A549 (cell line): ENCODE results near the gene TAC3. TPM values are rescaled to one million over a fixed set of nuclear protein-coding genes. Genes with fewer than 3 reads are reported as not detected.
A peak's percentile ranks its signal among the peaks of the same experiment; 100 is the strongest.
"Not testable (repeated sequence)": the region's sequence is repeated elsewhere in the genome, so short reads cannot be mapped to it uniquely, and the experiment has no call there.

Experiments used
- ATAC-seq, 2 experiments: fragments of 200-7000 bp in 1 of 2; fragments of >200 bp in 1 of 2; cut with Nextera tagmentation in 1 of 2; cut with Tn5 transposase in 1 of 2; 3 replicates each; pipeline versions ENCODE4 v1.8.0 to v1.9.1; 2018 to 2020; ENCODE audit warnings: mild to moderate bottlenecking in 1 of 2, moderate library complexity in 1 of 2
- CTCF ChIA-PET: fragments of 300-600 bp; sonication (Branson Sonifier 250); formaldehyde crosslinking; extraction: SDS; loops from one replicate; lab custom pipeline; 2021; ENCODE audit warnings: antibody characterized with exemption, inconsistent platforms; lab: Yijun Ruan, JAX
- POLR2A ChIA-PET: fragments of 350-600 bp; formaldehyde crosslinking; extraction: SDS; loops from one replicate; lab custom pipeline; 2021; ENCODE audit warnings: antibody characterized with exemption, inconsistent platforms; lab: Yijun Ruan, JAX
- DNase-seq, 2 experiments: peaks; one replicate each; pipeline versions ENCODE4 v3.0.0 to v3.0.0-alpha.2; 2011 to 2016; ENCODE audit warnings: low read depth in 1 of 2, low spot score in 1 of 2
- FAIRE-seq: peaks from 2 replicates; lab custom pipeline; 2011; peaks lifted over from hg19 to GRCh38; lab: Jason Lieb, UNC
- H3K27ac ChIP-seq, 2 experiments: fragments of >200 bp; sonication (Bioruptor Twin); formaldehyde crosslinking; 3 replicates each; pipeline ENCODE4 v1.5.1; 2016 to 2017
- H3K4me1 ChIP-seq: fragments of >200 bp; sonication (Bioruptor Twin); formaldehyde crosslinking; 3 replicates; pipeline ENCODE4 v1.6.1; 2016
- H3K4me2 ChIP-seq: fragments of >200 bp; sonication (Bioruptor Twin); formaldehyde crosslinking; 3 replicates; pipeline ENCODE4 v1.6.1; 2016
- H3K4me3 ChIP-seq: fragments of >200 bp; sonication (Bioruptor Twin); formaldehyde crosslinking; 3 replicates; pipeline ENCODE4 v1.5.1; 2016
- H3K9me3 ChIP-seq: fragments of >200 bp; sonication (Bioruptor Twin); formaldehyde crosslinking; 3 replicates; pipeline ENCODE4 v1.6.1; 2016
- ZC3H11A ChIP-seq: fragments of 450-650 bp; IDR thresholded peaks from 2 replicates; pipeline ENCODE4 v1.6.1; 2014; ENCODE audit warnings: antibody characterized with exemption, mild to moderate bottlenecking
- WGBS: methylation state at CpG from one replicate; pipeline ENCODE4 v1.1.6; 2017; ENCODE audit errors: missing lambda C conversion rate; 5-methylcytosine and 5-hydroxymethylcytosine counted together
- polyA plus RNA-seq, 4 experiments: library from polyadenylated mRNA; depleted of rRNA in 3 of 4; stranded (reverse); fragments of >200 nt; fragmentation: RNase III in 1 of 4; extraction: RNeasy Plus Mini Kit Qiagen cat#74134 plus additional on column Dnase treatment in 1 of 4; gene quantifications; 2 replicates in 3 of 4; 3 replicates in 1 of 4; pipeline ENCODE4 v1.2.3, GENCODE V29; 2011 to 2017

The TAC3 gene
- polyA plus RNA-seq, 2 of the 4 experiments (the other 2 are of a cell fraction): 0.16 TPM; not detected in 1

DNA sequence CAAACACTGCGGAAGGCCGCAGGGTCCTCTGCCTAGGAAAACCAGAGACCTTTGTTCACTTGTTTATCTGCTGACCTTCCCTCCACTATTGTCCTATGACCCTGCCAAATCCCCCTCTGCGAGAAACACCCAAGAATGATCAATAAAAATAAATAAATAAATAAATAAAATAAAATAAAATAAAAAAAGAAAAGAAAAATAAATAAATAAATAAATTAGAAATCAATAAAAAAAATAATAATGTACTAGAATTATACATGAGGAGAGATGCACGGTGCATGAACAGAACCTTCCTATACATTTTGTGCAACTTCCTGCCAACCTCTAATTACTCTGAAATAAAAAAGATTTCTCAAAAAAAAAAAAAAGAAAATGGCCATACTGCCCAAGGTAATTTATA, 51.2 kb downstream of the TAC3 start:
- H3K4me1 ChIP-seq, DNase-seq, FAIRE-seq, H3K27ac ChIP-seq: not testable (repeated sequence)
- TF ChIP-seq ZC3H11A: 0 out of 2 replicates have a peak, but pooled peaks have one; percentile 13
- TF ChIP-seq, all 56 proteins: peak for 1; not testable (repeated sequence) for 55
- ATAC-seq, CTCF ChIA-PET, H3K4me3 ChIP-seq, H3K4me2 ChIP-seq, H3K9me3 ChIP-seq, POLR2A ChIA-PET: not testable (repeated sequence)
- WGBS: 87% methylated on average over 4 of the region's 4 CpGs

DNA sequence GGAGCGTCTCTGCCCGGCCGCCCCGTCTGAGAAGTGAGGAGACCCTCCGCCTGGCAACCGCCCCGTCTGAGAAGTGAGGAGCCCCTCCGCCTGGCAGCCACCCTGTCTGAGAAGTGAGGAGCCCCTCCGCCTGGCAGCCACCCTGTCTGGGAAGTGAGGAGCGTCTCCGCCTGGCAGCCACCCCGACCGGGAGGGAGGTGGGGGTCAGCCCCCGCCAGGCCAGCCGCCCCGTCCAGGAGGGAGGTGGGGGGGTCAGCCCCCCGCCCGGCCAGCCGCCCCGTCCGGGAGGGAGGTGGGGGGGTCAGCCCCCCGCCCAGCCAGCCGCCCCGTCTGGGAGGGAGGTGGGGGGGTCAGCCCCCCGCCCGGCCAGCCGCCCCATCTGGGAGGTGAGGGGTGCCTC, 52.8 kb downstream of the TAC3 start:
- H3K4me3 ChIP-seq, H3K4me1 ChIP-seq, CTCF ChIA-PET, DNase-seq, ATAC-seq, H3K9me3 ChIP-seq, H3K4me2 ChIP-seq, H3K27ac ChIP-seq, FAIRE-seq, POLR2A ChIA-PET: not testable (repeated sequence)
- no CpG with 5 or more reads among the region's 27 CpGs for WGBS

DNA sequence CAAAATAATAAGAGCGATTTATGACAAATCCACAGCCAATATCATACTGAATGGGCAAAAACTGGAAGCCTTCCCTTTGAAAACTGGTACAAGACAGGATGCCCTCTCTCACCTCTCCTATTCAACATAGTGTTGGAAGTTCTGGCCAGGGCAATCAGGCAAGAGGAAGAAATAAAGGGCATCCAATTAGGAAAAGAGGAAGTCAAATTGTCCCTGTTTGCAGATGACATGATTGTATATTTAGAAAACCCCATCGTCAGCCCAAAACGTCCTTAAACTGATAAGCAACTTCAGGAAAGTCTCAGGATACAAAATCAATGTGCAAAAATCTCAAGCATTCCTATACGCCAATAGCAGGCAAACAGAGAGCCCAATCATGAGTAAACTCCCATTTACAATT, 54.1 kb downstream of the TAC3 start:
- H3K4me2 ChIP-seq, DNase-seq, FAIRE-seq, ATAC-seq, H3K4me1 ChIP-seq, CTCF ChIA-PET, H3K4me3 ChIP-seq, H3K9me3 ChIP-seq, POLR2A ChIA-PET, H3K27ac ChIP-seq: not testable (repeated sequence)
- WGBS: 45% methylated on average over 4 of the region's 4 CpGs

Other genes with a start within 250 kb of the TAC3 start
- gene SDR9C7, start 82.1 kb downstream of the TAC3 start, polyA plus RNA-seq (2011; rRNA removed): 0.13 TPM in 1 of 2 replicates, not detected in the other
- gene SDR9C7, start 82.1 kb downstream of the TAC3 start, polyA plus RNA-seq (2017; fragmentation: RNase III; extraction: RNeasy Plus Mini Kit Qiagen cat#74134 plus additional on column Dnase treatment): 0.05 TPM in 1 of 3 replicates, not detected in the others
- 0.21 and 0.22 TPM in 2 replicates for gene RDH16, start 58.9 kb downstream of the TAC3 start, polyA plus RNA-seq (2011; rRNA removed)
- 0.06 to 0.09 TPM (median 0.08 TPM) in 3 replicates for gene RDH16, start 58.9 kb downstream of the TAC3 start, polyA plus RNA-seq (2017; fragmentation: RNase III; extraction: RNeasy Plus Mini Kit Qiagen cat#74134 plus additional on column Dnase treatment)
- 9.5 and 9.8 TPM in 2 replicates for gene ZBTB39, start 10.0 kb downstream of the TAC3 start, polyA plus RNA-seq (2011; rRNA removed)
- 4.3 to 4.7 TPM (median 4.5 TPM) in 3 replicates for gene ZBTB39, start 10.0 kb downstream of the TAC3 start, polyA plus RNA-seq (2017; fragmentation: RNase III; extraction: RNeasy Plus Mini Kit Qiagen cat#74134 plus additional on column Dnase treatment)
- 1.9 and 3.1 TPM in 2 replicates for gene MYO1A, start 33.6 kb upstream of the TAC3 start, polyA plus RNA-seq (2011; rRNA removed)
- 0.17 to 0.67 TPM (median 0.50 TPM) in 3 replicates for gene MYO1A, start 33.6 kb upstream of the TAC3 start, polyA plus RNA-seq (2017; fragmentation: RNase III; extraction: RNeasy Plus Mini Kit Qiagen cat#74134 plus additional on column Dnase treatment)
- 24.7 and 28.4 TPM in 2 replicates for gene NEMP1, start 62.3 kb upstream of the TAC3 start, polyA plus RNA-seq (2011; rRNA removed)
- 11.9 to 13.2 TPM (median 12.7 TPM) in 3 replicates for gene NEMP1, start 62.3 kb upstream of the TAC3 start, polyA plus RNA-seq (2017; fragmentation: RNase III; extraction: RNeasy Plus Mini Kit Qiagen cat#74134 plus additional on column Dnase treatment)
- gene NAB2, start 72.6 kb upstream of the TAC3 start, polyA plus RNA-seq (2011; rRNA removed): 8.6 and 10.1 TPM in 2 replicates
- gene NAB2, start 72.6 kb upstream of the TAC3 start, polyA plus RNA-seq (2017; fragmentation: RNase III; extraction: RNeasy Plus Mini Kit Qiagen cat#74134 plus additional on column Dnase treatment): 7.0 to 9.8 TPM (median 7.8 TPM) in 3 replicates
- gene STAT6, start 94.8 kb upstream of the TAC3 start, polyA plus RNA-seq (2011; rRNA removed): 58.8 and 64.6 TPM in 2 replicates
- 52.9 to 59.0 TPM (median 58.4 TPM) in 3 replicates for gene STAT6, start 94.8 kb upstream of the TAC3 start, polyA plus RNA-seq (2017; fragmentation: RNase III; extraction: RNeasy Plus Mini Kit Qiagen cat#74134 plus additional on column Dnase treatment)
- gene LRP1, start 112.0 kb upstream of the TAC3 start, polyA plus RNA-seq (2011; rRNA removed): 5.6 and 11.5 TPM in 2 replicates
- gene LRP1, start 112.0 kb upstream of the TAC3 start, polyA plus RNA-seq (2017; fragmentation: RNase III; extraction: RNeasy Plus Mini Kit Qiagen cat#74134 plus additional on column Dnase treatment): 8.6 to 9.6 TPM (median 9.4 TPM) in 3 replicates
- not detected in 2 replicates for gene LRP1-AS, start 131.1 kb upstream of the TAC3 start, polyA plus RNA-seq (2011; rRNA removed)
- gene LRP1-AS, start 131.1 kb upstream of the TAC3 start, polyA plus RNA-seq (2017; fragmentation: RNase III; extraction: RNeasy Plus Mini Kit Qiagen cat#74134 plus additional on column Dnase treatment): not detected in 3 replicates
- 0.52 and 0.69 TPM in 2 replicates for gene NXPH4, start 200.3 kb upstream of the TAC3 start, polyA plus RNA-seq (2011; rRNA removed)
- 3.3 to 4.5 TPM (median 3.5 TPM) in 3 replicates for gene NXPH4, start 200.3 kb upstream of the TAC3 start, polyA plus RNA-seq (2017; fragmentation: RNase III; extraction: RNeasy Plus Mini Kit Qiagen cat#74134 plus additional on column Dnase treatment)
- gene SHMT2, start 213.2 kb upstream of the TAC3 start, polyA plus RNA-seq (2011; rRNA removed): 110 and 113 TPM in 2 replicates
- 150 to 166 TPM (median 156 TPM) in 3 replicates for gene SHMT2, start 213.2 kb upstream of the TAC3 start, polyA plus RNA-seq (2017; fragmentation: RNase III; extraction: RNeasy Plus Mini Kit Qiagen cat#74134 plus additional on column Dnase treatment)
- 0.40 and 0.62 TPM in 2 replicates for gene STAC3, start 234.7 kb upstream of the TAC3 start, polyA plus RNA-seq (2011; rRNA removed)
- gene STAC3, start 234.7 kb upstream of the TAC3 start, polyA plus RNA-seq (2017; fragmentation: RNase III; extraction: RNeasy Plus Mini Kit Qiagen cat#74134 plus additional on column Dnase treatment): 0.43 to 0.59 TPM (median 0.54 TPM) in 3 replicates